Lower leg skin (tissue), 4 donors: ENCODE measurements around the gene C1QTNF5. TPM values are rescaled to one million over a fixed set of nuclear protein-coding genes. Genes with fewer than 3 reads are reported as not detected.

Source experiments
- DNase-seq, 2 donors: peaks; one replicate each; pipeline ENCODE4 v3.0.0-alpha.2; 2019; ENCODE audit warnings: low spot score in 2 of 2
- H3K4me3 ChIP-seq: fragments of 200-600 bp; sonication (generic); 2 replicates; pipeline ENCODE4 v1.5.1; 2017; ENCODE audit warnings: mild to moderate bottlenecking, low read depth; ENCODE audit not compliant: poor library complexity, severe bottlenecking
- POLR2A ChIP-seq, 2 donors: fragments of 450-650 bp; IDR thresholded peaks; one replicate each; pipeline ENCODE4 v1.6.1; 2016 to 2017; ENCODE audit warnings: antibody characterized with exemption in 2 of 2, mild to moderate bottlenecking in 1 of 2, moderate library complexity in 1 of 2
- WGBS, 2 donors: methylation state at CpG; one replicate each; pipeline ENCODE4 v1.1.5; 2018; 5-methylcytosine and 5-hydroxymethylcytosine counted together
- intact Hi-C: fragments of 100-400 bp; cut with DNase I; formaldehyde crosslinking; loops from one replicate; pipeline ENCODE4 v1.15.0; 2023; ENCODE audit warnings: low total_unique reads
- total RNA-seq, 4 donors: library from RNA; depleted of rRNA; stranded (reverse); fragments of >200 nt; gene quantifications; one replicate each; pipeline ENCODE4 v1.1.0, GENCODE V29; 2016
- TF ChIP-seq, protein P1 (sequence below), 3 donors: fragments of 450-650 bp; IDR thresholded peaks; one replicate each; pipeline ENCODE4 v1.5.1; 2016; ENCODE audit warnings: antibody characterized with exemption in 3 of 3, mild to moderate bottlenecking in 3 of 3, moderate library complexity in 2 of 3

Gene C1QTNF5
- total RNA-seq, 4 donors from 2014 or later, result 4.2 to 14.3 (median 8.6) TPM

DNA sequence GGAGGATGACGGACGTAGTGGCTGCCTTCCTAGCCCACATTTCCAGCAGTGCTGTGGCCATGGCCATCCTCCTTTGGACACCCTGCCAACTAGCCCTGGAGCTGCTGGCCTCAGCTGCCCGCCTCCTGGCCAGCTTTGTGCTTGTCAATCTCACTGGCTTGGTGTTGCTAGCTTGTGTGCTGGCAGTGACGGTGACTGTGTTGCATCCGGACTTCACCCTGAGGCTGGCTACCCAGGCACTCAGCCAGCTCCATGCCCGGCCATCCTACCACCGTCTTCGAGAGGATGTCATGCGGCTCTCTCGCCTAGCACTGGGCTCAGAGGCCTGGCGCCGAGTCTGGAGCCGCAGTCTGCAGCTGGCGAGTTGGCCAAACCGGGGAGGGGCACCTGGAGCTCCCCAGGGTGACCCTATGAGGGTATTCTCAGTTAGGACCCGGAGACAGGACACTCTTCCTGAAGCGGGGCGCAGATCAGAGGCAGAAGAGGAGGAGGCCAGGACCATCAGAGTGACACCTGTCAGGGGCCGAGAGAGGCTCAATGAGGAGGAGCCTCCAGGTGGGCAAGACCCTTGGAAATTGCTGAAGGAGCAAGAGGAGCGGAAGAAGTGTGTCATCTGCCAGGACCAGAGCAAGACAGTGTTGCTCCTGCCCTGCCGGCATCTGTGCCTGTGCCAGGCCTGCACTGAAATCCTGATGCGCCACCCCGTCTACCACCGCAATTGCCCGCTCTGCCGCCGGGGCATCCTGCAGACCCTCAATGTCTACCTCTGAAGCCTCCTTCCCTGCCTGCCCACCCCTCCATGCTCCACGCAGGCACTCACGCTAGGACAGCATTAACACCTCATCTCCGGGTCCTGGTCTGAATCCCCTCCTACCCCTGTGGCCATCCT is 4.8 kb downstream of the C1QTNF5 start:
- intact Hi-C loops, result no loop called here
- no peak for TF ChIP-seq POLR2A (IDR thresholded peaks at IDR 0.05)
- TF ChIP-seq, protein P1, sequence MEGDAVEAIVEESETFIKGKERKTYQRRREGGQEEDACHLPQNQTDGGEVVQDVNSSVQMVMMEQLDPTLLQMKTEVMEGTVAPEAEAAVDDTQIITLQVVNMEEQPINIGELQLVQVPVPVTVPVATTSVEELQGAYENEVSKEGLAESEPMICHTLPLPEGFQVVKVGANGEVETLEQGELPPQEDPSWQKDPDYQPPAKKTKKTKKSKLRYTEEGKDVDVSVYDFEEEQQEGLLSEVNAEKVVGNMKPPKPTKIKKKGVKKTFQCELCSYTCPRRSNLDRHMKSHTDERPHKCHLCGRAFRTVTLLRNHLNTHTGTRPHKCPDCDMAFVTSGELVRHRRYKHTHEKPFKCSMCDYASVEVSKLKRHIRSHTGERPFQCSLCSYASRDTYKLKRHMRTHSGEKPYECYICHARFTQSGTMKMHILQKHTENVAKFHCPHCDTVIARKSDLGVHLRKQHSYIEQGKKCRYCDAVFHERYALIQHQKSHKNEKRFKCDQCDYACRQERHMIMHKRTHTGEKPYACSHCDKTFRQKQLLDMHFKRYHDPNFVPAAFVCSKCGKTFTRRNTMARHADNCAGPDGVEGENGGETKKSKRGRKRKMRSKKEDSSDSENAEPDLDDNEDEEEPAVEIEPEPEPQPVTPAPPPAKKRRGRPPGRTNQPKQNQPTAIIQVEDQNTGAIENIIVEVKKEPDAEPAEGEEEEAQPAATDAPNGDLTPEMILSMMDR (IDR thresholded peaks at IDR 0.05), result no peak
- DNase-seq, result no peak
- no peak overlapping the region for H3K4me3 ChIP-seq
- WGBS, 2 donors, result 84 to 87% methylated on average over 26 to 28 of the region's 30 CpGs

- H3K4me3 ChIP-seq, result peak overlapping the region; percentile 65
- TF ChIP-seq, protein P1 (IDR thresholded peaks at IDR 0.05), result no peak
- no peak for TF ChIP-seq POLR2A (IDR thresholded peaks at IDR 0.05)
- intact Hi-C loops, result no loop called here
- DNase-seq, result no peak
- WGBS, 2 donors, result 65 to 72% methylated on average over 10 to 14 of the region's 15 CpGs
These were observed 5.5 kb downstream of the C1QTNF5 start for GRCh38 chr11:119335091-119335654.

- 1% methylated on average over 53 to 54 of the region's 54 CpGs for WGBS, 2 donors
- TF ChIP-seq, protein P1 (IDR thresholded peaks at IDR 0.05), result no peak
- peak in 1 of 2 donors; percentile 50 for TF ChIP-seq POLR2A (IDR thresholded peaks at IDR 0.05)
- H3K4me3 ChIP-seq, result peak within 1 kb of the TSS; percentile 65
- intact Hi-C loops, result no loop called here
- peak; percentile 98 to 99 for DNase-seq
These were observed 6.3 kb downstream of the C1QTNF5 start, which contains the start of gene RNF26 for GRCh38 chr11:119334174-119334930. TSS of gene RNF26 (plus strand) at chr11:119334527. CDS start at chr11:119335123, 596 bp downstream.

DNA sequence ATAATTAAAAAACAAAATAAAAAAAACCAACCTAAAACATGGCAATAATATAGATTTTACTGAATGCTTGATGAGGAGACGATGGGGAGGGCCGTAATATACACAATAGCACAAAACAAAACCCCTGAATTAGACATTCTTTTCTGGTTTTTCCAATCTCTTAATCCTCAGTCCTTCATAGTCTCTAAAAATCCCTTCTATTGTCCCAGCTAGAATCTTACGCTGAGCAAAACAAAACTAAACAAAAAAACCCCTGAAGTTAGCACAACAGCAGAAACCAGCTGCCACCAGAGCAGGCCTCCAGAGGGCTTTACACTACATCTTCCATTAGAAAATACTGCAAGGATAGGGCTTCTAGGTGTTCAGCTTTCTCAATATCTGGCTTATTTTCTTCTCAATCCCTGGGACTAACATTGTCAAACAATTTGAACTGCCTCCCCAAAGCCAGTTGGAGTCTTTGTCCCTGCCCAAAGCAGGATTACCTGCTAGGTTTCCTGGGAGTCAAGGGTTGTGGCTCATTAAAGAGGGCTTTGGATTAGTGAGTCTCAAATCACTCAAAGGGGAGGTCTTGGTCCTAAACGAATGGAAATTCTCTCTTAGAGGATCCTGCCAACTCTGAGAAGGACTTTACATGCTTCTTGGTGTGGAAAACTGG is 8.4 kb downstream of the C1QTNF5 start:
- H3K4me3 ChIP-seq, result no peak overlapping the region
- WGBS, 2 donors, result 84 to 86% methylated on average over 4 of the region's 4 CpGs
- intact Hi-C loops, result no loop called here
- no peak for DNase-seq
- TF ChIP-seq, protein P1 (IDR thresholded peaks at IDR 0.05), result no peak
- TF ChIP-seq POLR2A (IDR thresholded peaks at IDR 0.05), result no peak

- WGBS, 2 donors, result 65 to 76% methylated on average over 1 of the region's 1 CpG
- no peak for DNase-seq
- TF ChIP-seq, protein P1 (IDR thresholded peaks at IDR 0.05), result no peak
- TF ChIP-seq POLR2A (IDR thresholded peaks at IDR 0.05), result no peak
- no peak overlapping the region for H3K4me3 ChIP-seq
- intact Hi-C loops, result no loop called here
These were observed 10.4 kb downstream of the C1QTNF5 start for GRCh38 chr11:119330237-119330636.
